ENCODE measurements around the gene USP40.
A peak's percentile ranks its signal among the peaks of the same experiment; 100 is the strongest.

The USP40 gene

DNA sequence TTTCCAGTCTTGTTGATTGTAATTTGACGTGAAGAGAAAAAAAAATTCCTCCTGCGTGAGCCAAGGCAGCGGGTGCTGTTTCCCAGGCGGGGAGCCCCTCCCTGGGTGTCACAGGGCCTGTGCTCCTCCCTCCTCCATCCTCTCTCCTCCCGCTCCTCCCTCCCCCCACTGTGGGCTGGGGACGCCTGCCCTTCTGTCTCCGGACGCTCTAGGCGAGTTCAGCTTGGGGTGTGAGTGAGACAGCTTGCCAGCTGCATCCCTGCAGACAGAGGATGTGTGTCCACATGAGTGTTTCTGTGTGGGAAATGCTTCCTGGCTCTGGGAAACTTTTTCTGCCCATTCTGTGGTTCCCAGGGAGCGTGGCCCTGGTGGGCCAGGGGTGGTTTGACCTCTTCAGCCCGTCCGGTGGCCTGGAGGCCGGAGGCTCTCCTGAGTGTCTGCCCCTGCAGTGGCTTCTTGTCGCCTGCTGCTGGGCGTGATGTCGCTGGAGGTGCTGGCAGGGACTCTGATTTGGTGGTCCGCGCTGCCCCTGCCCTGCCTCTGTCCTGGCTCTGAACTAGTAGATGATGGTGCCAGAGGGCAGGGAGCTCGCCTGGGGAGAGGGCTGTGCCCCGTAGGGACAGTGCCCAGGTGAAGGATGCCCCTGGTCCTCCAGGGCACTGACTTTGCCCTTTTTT is 96.4 kb downstream of the USP40 start:
- Mint-ChIP-seq H3K9me3 (no peaks in the 10 kb centered on the region), H3K27me3 (no peaks in the 10 kb centered on the region), H3K36me3 (peaks cover 51% of the 10 kb centered on the region), H3K4me3 (no peak overlapping the region), H3K27ac (no peak overlapping the region), H3K4me1 (peaks cover 3% of the 10 kb centered on the region)
- ATAC-seq (ENCODE audit: low read depth) (no peak), DNase-seq (ENCODE audit: low spot score in 2 of 2) (no peak)

DNA sequence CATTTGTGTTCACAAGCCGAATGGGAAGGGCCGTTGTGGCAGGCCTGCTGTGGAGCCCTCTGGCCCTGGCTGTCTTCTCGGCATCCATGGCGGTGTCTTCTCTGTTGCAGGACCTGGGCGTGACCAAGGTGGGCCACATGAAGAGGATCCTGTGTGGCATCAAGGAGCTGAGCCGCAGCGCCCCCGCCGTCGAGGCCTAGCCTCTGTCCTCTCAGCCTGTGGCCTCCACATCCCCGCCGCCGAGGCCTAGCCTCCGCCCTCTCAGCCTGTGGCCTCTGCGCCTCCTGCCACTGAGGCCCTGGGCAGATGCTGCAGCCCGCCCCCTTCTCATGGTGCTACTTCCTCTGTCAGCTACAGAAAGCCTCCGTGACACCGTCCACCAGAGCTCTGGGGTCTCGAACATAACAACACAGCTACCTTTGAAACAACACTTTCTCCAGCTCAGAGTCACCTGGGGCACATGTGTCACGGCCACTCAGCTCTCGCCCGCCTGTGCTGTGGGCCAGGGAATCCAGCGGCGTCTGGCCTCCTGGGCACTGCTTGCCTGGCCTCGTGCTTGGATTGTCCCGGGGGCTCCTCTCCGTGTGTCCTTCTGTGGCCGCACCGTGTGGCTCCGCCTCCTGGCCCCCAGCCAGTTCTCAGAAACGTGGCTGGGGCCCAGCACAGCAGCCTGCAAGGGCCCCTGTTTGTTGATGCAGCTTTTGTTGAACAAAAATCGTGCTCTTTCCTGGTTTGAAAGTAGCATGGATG is 97.1 kb downstream of the USP40 start:
- Mint-ChIP-seq H3K27me3 (no peaks in the 10 kb centered on the region), H3K9me3 (no peaks in the 10 kb centered on the region), H3K4me1 (peaks cover 3% of the 10 kb centered on the region), H3K36me3 (peaks cover 52% of the 10 kb centered on the region), H3K27ac (peak overlapping the region; percentile 53), H3K4me3 (no peak overlapping the region)
- no peak for ATAC-seq (ENCODE audit: low read depth)
- DNase-seq (ENCODE audit: low spot score in 2 of 2) = no peak

DNA sequence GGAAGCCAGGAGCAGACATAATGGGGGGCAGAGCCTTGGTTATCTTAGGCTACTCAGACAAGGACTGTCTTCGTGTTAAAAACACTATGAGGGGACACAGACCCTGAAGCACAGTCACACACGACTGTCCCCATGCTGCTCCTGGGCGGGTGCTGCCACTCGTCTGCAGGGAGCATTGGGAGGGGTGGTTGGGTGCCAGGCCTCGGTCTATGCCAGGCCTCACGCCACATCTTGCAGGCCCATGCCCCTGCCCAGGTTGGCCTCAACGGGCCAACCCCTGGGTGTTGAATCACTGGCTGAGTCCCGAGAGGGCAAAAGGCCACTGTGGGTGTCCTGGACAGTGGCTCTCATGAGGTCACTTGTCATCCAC is 97.9 kb downstream of the USP40 start:
- peak overlapping the region; percentile 48 for H3K27ac Mint-ChIP-seq

GRCh38 chr2:233468047-233468740 is 98.4 kb downstream of the USP40 start:
- Mint-ChIP-seq H3K27me3 (no peaks in the 10 kb centered on the region), H3K9me3 (peaks cover 2% of the 10 kb centered on the region), H3K4me3 (no peak overlapping the region), H3K4me1 (no peaks in the 10 kb centered on the region), H3K36me3 (peaks cover 61% of the 10 kb centered on the region), H3K27ac (peak overlapping the region; percentile 48)
- ATAC-seq (ENCODE audit: low read depth) (no peak), DNase-seq (ENCODE audit: low spot score in 2 of 2) (no peak)

More for the DNA sequence above, 97.9 kb downstream of the USP40 start:
- H3K4me3 Mint-ChIP-seq = no peak overlapping the region
- H3K4me1 Mint-ChIP-seq = no peaks in the 10 kb centered on the region
- H3K27me3 Mint-ChIP-seq = no peaks in the 10 kb centered on the region
- no peaks in the 10 kb centered on the region for H3K9me3 Mint-ChIP-seq
- DNase-seq (ENCODE audit: low spot score in 2 of 2) (no peak), ATAC-seq (ENCODE audit: low read depth) (no peak)
- H3K36me3 Mint-ChIP-seq = peaks cover 58% of the 10 kb centered on the region

GRCh38 chr2:233466991-233467603 is 99.5 kb downstream of the USP40 start:
- Mint-ChIP-seq H3K4me3 (no peak overlapping the region), H3K4me1 (no peaks in the 10 kb centered on the region), H3K36me3 (peaks cover 57% of the 10 kb centered on the region), H3K9me3 (peaks cover 2% of the 10 kb centered on the region), H3K27ac (peak overlapping the region; percentile 47), H3K27me3 (no peaks in the 10 kb centered on the region)
- DNase-seq (ENCODE audit: low spot score in 2 of 2) = no peak
- ATAC-seq (ENCODE audit: low read depth) = no peak

- H3K36me3 Mint-ChIP-seq = peaks cover 59% of the 10 kb centered on the region
- no peaks in the 10 kb centered on the region for H3K27me3 Mint-ChIP-seq
- no peak for ATAC-seq (ENCODE audit: low read depth)
- H3K9me3 Mint-ChIP-seq = peaks cover 2% of the 10 kb centered on the region
- no peak for DNase-seq (ENCODE audit: low spot score in 2 of 2)
- no peak overlapping the region for H3K4me3 Mint-ChIP-seq
- no peaks in the 10 kb centered on the region for H3K4me1 Mint-ChIP-seq
- H3K27ac Mint-ChIP-seq = no peak overlapping the region
Observed at GRCh38 chr2:233464531-233465240, 101.9 kb downstream of the USP40 start.

DNA sequence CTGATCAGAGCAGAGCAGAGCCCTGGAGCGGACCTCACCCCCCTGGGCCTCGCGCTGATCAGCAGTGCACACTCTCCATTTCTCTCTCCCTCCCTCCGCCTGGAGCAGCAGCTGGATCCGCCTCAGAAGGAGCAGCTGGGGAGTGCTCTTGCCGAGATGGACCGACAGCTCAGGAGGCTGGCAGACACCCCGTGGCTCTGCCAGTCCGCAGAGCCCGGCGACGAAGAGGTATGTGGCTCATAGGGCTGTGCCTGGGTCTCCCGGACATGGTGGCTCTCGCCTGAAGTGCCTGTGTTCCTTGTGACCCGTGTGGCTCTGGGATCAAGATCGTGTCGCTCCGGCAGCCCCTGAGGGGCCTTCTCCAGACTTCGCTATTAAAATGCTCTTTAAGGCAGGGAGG is 102.5 kb downstream of the USP40 start:
- no peaks in the 10 kb centered on the region for H3K27me3 Mint-ChIP-seq
- H3K36me3 Mint-ChIP-seq = peaks cover 52% of the 10 kb centered on the region
- H3K27ac Mint-ChIP-seq = peak overlapping the region; percentile 84
- no peak for DNase-seq (ENCODE audit: low spot score in 2 of 2)
- ATAC-seq (ENCODE audit: low read depth) = no peak
- peaks cover 2% of the 10 kb centered on the region for H3K9me3 Mint-ChIP-seq
- no peaks in the 10 kb centered on the region for H3K4me1 Mint-ChIP-seq
- H3K4me3 Mint-ChIP-seq = no peak overlapping the region

DNA sequence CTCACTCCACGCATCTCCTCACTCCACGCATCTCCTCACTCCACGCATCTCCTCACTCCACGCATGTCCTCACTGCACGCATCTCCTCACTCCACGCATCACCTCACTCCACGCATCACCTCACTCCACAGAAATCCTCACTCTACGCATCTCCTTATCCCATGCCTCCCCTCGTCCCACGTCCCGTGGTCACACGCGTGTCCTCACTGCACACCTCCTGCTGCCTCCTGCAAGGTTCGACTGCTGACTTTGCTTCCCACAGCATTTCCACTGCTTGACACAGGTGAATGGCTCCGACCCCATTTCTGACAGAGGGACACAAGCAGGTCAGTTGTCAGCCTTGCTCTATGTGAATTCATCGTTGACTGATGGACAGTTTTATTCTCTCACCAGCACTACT is 103.0 kb downstream of the USP40 start:
- DNase-seq (ENCODE audit: low spot score in 2 of 2) (no peak), ATAC-seq (ENCODE audit: low read depth) (no peak)
- peaks cover 53% of the 10 kb centered on the region for H3K36me3 Mint-ChIP-seq
- H3K27me3 Mint-ChIP-seq = no peaks in the 10 kb centered on the region
- H3K27ac Mint-ChIP-seq = peak overlapping the region; percentile 84
- peaks cover 2% of the 10 kb centered on the region for H3K9me3 Mint-ChIP-seq
- H3K4me3 Mint-ChIP-seq = no peak overlapping the region
- H3K4me1 Mint-ChIP-seq = no peaks in the 10 kb centered on the region

GRCh38 chr2:233462826-233463470 is 103.6 kb downstream of the USP40 start:
- H3K27ac Mint-ChIP-seq = peak overlapping the region; percentile 82
- ATAC-seq (ENCODE audit: low read depth) (no peak), DNase-seq (ENCODE audit: low spot score in 2 of 2) (no peak)
- H3K27me3 Mint-ChIP-seq = no peaks in the 10 kb centered on the region
- H3K4me1 Mint-ChIP-seq = no peaks in the 10 kb centered on the region
- H3K36me3 Mint-ChIP-seq = peaks cover 49% of the 10 kb centered on the region
- H3K9me3 Mint-ChIP-seq = peaks cover 2% of the 10 kb centered on the region
- no peak overlapping the region for H3K4me3 Mint-ChIP-seq

- Mint-ChIP-seq H3K36me3 (peaks cover 49% of the 10 kb centered on the region), H3K27me3 (no peaks in the 10 kb centered on the region), H3K4me1 (no peaks in the 10 kb centered on the region), H3K9me3 (peaks cover 2% of the 10 kb centered on the region), H3K27ac (peak overlapping the region; percentile 82), H3K4me3 (no peak overlapping the region)
- no peak for ATAC-seq (ENCODE audit: low read depth)
- no peak for DNase-seq (ENCODE audit: low spot score in 2 of 2)
Observed at GRCh38 chr2:233462202-233462785, 104.3 kb downstream of the USP40 start.

DNA sequence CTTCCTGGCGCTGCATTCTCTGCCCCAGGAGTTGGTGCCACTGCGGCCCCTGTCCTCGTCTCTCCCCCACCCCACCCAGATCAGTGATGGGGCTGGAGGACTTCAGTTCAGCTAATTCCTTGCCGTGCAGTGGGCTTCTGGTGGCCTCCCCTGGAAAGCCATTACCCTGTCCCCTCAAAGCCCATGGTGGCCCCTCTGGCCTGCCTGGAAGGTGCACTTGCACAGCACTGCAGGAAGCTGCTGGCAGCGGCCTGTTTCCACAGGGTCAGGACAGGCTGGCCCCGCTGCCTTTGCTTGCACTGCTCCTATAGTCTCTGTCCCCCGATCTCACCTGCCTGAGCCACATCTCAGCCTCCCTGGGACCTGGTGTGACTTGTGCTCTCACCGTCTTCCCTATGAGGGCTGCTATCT is 105.1 kb downstream of the USP40 start:
- H3K4me1 Mint-ChIP-seq = no peaks in the 10 kb centered on the region
- no peaks in the 10 kb centered on the region for H3K27me3 Mint-ChIP-seq
- peaks cover 2% of the 10 kb centered on the region for H3K9me3 Mint-ChIP-seq
- H3K27ac Mint-ChIP-seq = peak overlapping the region; percentile 82
- H3K4me3 Mint-ChIP-seq = no peak overlapping the region
- H3K36me3 Mint-ChIP-seq = peaks cover 49% of the 10 kb centered on the region
- ATAC-seq (ENCODE audit: low read depth) = no peak
- DNase-seq (ENCODE audit: low spot score in 2 of 2) = no peak

GRCh38 chr2:233460726-233461441 is 105.7 kb downstream of the USP40 start:
- H3K9me3 Mint-ChIP-seq = peaks cover 2% of the 10 kb centered on the region
- DNase-seq (ENCODE audit: low spot score in 2 of 2) (no peak), ATAC-seq (ENCODE audit: low read depth) (no peak)
- H3K27ac Mint-ChIP-seq = peak overlapping the region; percentile 35
- peaks cover 47% of the 10 kb centered on the region for H3K36me3 Mint-ChIP-seq
- no peaks in the 10 kb centered on the region for H3K27me3 Mint-ChIP-seq
- H3K4me1 Mint-ChIP-seq = no peaks in the 10 kb centered on the region
- H3K4me3 Mint-ChIP-seq = no peak overlapping the region
